ENCODE results near the gene VTI1A. TPM values are rescaled to one million over a fixed set of nuclear protein-coding genes. Genes with fewer than 3 reads are reported as not detected.

The VTI1A gene
- total and polyA plus RNA-seq, 2 experiments from 2014 or later = 26.8 to 31.0 TPM

DNA sequence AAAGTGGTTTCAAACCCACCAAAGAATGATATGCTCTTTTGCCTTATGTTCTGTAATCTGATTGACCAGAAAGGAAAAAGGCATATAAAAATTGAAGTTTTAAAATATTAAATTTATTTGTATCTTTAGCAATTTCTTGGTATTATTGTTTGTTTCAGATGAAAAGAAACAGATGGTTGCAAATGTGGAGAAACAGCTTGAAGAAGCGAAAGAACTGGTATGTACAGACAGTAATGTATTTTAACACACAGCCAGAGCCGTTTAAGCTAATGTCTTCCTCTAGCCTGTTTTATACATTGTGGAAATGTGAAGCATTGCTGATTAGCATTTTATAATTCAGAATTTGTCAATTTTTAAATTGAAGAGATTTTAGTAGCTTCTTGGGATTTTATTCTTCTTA is 13.4 kb downstream of the VTI1A start (continued):
- TF ChIP-seq, protein P1, sequence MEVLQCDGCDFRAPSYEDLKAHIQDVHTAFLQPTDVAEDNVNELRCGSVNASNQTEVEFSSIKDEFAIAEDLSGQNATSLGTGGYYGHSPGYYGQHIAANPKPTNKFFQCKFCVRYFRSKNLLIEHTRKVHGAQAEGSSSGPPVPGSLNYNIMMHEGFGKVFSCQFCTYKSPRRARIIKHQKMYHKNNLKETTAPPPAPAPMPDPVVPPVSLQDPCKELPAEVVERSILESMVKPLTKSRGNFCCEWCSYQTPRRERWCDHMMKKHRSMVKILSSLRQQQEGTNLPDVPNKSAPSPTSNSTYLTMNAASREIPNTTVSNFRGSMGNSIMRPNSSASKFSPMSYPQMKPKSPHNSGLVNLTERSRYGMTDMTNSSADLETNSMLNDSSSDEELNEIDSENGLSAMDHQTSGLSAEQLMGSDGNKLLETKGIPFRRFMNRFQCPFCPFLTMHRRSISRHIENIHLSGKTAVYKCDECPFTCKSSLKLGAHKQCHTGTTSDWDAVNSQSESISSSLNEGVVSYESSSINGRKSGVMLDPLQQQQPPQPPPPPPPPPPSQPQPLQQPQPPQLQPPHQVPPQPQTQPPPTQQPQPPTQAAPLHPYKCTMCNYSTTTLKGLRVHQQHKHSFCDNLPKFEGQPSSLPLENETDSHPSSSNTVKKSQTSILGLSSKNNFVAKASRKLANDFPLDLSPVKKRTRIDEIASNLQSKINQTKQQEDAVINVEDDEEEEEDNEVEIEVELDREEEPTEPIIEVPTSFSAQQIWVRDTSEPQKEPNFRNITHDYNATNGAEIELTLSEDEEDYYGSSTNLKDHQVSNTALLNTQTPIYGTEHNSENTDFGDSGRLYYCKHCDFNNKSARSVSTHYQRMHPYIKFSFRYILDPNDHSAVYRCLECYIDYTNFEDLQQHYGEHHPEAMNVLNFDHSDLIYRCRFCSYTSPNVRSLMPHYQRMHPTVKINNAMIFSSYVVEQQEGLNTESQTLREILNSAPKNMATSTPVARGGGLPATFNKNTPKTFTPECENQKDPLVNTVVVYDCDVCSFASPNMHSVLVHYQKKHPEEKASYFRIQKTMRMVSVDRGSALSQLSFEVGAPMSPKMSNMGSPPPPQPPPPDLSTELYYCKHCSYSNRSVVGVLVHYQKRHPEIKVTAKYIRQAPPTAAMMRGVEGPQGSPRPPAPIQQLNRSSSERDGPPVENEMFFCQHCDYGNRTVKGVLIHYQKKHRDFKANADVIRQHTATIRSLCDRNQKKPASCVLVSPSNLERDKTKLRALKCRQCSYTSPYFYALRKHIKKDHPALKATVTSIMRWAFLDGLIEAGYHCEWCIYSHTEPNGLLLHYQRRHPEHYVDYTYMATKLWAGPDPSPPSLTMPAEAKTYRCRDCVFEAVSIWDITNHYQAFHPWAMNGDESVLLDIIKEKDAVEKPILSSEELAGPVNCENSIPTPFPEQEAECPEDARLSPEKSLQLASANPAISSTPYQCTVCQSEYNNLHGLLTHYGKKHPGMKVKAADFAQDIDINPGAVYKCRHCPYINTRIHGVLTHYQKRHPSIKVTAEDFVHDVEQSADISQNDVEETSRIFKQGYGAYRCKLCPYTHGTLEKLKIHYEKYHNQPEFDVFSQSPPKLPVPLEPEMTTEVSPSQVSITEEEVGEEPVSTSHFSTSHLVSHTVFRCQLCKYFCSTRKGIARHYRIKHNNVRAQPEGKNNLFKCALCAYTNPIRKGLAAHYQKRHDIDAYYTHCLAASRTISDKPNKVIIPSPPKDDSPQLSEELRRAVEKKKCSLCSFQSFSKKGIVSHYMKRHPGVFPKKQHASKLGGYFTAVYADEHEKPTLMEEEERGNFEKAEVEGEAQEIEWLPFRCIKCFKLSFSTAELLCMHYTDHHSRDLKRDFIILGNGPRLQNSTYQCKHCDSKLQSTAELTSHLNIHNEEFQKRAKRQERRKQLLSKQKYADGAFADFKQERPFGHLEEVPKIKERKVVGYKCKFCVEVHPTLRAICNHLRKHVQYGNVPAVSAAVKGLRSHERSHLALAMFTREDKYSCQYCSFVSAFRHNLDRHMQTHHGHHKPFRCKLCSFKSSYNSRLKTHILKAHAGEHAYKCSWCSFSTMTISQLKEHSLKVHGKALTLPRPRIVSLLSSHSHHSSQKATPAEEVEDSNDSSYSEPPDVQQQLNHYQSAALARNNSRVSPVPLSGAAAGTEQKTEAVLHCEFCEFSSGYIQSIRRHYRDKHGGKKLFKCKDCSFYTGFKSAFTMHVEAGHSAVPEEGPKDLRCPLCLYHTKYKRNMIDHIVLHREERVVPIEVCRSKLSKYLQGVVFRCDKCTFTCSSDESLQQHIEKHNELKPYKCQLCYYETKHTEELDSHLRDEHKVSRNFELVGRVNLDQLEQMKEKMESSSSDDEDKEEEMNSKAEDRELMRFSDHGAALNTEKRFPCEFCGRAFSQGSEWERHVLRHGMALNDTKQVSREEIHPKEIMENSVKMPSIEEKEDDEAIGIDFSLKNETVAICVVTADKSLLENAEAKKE (CRISPR knock-in tag; IDR thresholded peaks at IDR 0.05) = no peak
- TF ChIP-seq JUNB (IDR thresholded peaks at IDR 0.05; ENCODE audit: unreplicated experiment) = no peak

DNA sequence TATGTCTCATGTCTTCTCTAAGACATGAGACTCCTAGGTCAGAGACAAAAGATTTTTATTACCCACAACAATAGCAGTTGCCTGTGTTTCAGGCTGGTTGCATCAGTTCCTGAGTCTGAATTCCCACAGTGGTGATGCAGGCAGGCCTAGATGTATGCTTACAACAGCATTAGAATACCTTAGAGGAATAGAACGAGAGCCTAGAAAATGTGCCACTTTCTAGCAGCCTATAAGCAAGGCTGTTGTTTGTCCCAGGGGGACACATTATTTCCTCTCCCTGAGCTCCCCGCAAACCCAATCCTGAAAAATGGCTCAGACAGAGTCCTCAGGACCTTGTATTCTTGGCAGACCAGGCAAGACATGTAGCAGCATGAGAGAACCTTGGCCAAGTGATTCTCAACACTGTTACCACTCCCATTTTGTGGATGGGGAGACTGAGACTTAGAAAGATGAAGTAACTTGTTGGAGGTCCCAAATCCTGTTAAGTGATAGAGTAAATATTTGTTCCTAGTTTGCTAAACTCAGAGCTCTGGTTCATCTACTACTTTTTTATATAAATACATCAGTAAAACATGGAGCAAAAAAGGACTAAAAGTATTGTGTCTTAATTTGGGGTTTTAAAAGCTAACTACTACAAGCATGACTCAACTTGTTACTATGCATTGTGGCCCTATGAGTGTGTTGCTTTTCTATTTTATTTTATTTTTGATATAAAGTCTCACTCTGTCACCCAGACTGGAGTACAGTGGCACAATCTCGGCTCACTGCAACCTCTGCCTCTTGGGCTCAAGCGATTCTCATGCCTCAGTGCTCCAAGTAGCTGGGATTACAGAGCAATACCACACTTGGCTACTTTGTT is 14.2 kb downstream of the VTI1A start:
- no peaks in the 10 kb centered on the region for H3K4me1 Mint-ChIP-seq
- no peak overlapping the region; the same call in 1 of the 2 replicates for H3K27ac Mint-ChIP-seq
- peaks cover 35% of the 10 kb centered on the region for H3K36me3 Mint-ChIP-seq (ENCODE audit: low read depth)
- DNase-seq (ENCODE audit: low spot score) (no peak), ATAC-seq (no peak)
- Histone ChIP-seq H3K27ac (ENCODE audit: low read depth) (no peak overlapping the region), H3K36me3 (ENCODE audit: insufficient read depth) (peaks cover 15% of the 10 kb centered on the region; the same call in 1 of the 2 replicates), H3K79me2 (replicated peaks; ENCODE audit: insufficient read depth) (no peaks in the 10 kb centered on the region), H3K4me1 (ENCODE audit: insufficient read depth) (no peaks in the 10 kb centered on the region), H3K9me2 (ENCODE audit: insufficient read depth) (no peaks in the 10 kb centered on the region), H3F3A (replicated peaks; ENCODE audit: low read depth) (no peaks in the 10 kb centered on the region), H3K4me3 (no peak overlapping the region), H3K27me3 (ENCODE audit: insufficient read depth) (no peaks in the 10 kb centered on the region), H3K4me2 (no peak overlapping the region), H2AFZ (no peak overlapping the region), H4K20me1 (replicated peaks; ENCODE audit: insufficient read depth) (no peaks in the 10 kb centered on the region)
- H3K9me3 Mint-ChIP-seq = peaks cover 3% of the 10 kb centered on the region; the same call in 1 of the 3 replicates
- no peaks in the 10 kb centered on the region for H3K27me3 Mint-ChIP-seq (ENCODE audit: insufficient read depth, low read depth, poor library complexity)
- no peak overlapping the region for H3K4me3 Mint-ChIP-seq
- TF ChIP-seq, protein P1 (CRISPR knock-in tag; IDR thresholded peaks at IDR 0.05) = no peak
- TF ChIP-seq, protein P2, sequence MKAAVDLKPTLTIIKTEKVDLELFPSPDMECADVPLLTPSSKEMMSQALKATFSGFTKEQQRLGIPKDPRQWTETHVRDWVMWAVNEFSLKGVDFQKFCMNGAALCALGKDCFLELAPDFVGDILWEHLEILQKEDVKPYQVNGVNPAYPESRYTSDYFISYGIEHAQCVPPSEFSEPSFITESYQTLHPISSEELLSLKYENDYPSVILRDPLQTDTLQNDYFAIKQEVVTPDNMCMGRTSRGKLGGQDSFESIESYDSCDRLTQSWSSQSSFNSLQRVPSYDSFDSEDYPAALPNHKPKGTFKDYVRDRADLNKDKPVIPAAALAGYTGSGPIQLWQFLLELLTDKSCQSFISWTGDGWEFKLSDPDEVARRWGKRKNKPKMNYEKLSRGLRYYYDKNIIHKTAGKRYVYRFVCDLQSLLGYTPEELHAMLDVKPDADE (IDR thresholded peaks at IDR 0.05) = no peak
- no peak for TF ChIP-seq ZNF114 (CRISPR knock-in tag; IDR thresholded peaks at IDR 0.05)
